Nucleus accumbens (tissue), 56 donors: ENCODE measurements around the gene LRIG2.
A peak's percentile ranks its signal among the peaks of the same experiment; 100 is the strongest.
"Not testable (repeated sequence)": the region's sequence is repeated elsewhere in the genome, so short reads cannot be mapped to it uniquely, and the experiment has no call there.

ENCODE experiments used
- DNase-seq, 56 donors: peaks; one replicate each; lab custom pipeline; 2025; lab: John Stamatoyannopoulos, UW

The LRIG2 gene

GRCh38 chr1:113123737-113124136, 50.7 kb downstream of the LRIG2 start:
- no peak for DNase-seq

DNA sequence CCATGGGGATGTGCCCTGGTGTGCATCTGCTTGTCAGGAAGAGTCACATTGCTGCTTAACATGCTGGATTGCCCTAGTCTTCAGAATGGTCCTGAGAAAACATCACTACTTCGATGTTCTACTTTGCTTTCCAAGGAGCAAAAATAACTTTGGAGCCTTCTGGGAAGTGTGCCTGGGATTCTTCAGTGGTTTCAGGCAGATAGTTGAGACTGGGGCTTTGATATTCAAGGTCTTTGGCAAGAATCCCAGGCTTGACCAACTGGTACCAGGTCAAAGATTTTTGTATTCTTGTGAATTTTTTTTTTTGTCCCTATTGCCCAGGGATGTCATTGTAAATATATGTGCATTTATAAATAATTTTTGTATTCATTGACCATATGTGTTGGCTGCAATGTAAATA, 51.4 kb downstream of the LRIG2 start:
- DNase-seq = no peak

GRCh38 chr1:113125517-113125916, 52.5 kb downstream of the LRIG2 start:
- DNase-seq = no peak

DNA sequence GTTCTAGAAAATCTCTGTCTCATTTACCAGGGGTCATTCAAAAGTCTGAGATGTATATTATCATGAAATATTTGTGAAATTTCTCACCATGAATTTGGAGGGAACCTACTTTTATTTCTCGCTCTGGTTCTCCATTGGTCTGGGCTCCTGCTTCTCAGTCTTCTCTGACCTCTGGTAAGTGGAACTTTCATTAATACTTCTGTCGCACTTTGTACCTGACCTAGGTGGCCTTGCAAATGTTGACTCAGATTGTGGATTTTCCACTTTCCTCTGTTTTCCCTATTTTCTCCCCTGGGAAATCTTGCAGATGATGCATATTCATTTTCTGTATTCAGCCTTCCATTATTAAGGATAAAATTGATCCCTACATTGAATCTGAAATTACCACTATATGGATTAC, 53.2 kb downstream of the LRIG2 start:
- DNase-seq = no peak

DNA sequence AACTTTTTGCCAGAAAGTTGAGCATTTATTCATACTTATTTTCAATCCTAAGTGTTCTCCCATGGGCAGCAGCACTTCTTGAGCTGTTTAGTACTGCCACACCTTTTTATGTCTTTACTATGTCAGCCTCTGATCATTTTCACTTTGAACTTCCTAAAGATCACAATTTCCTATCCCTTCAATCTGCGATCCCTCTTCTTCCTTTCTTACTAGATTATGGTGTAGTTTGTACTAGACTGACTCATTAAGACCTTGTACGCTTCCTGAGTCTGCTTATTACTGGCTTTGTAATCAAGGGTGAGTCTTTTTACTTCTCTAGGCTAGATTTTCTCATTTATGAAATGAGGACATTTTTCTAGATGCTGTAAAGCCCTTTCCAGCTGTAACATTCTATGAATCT, 55.1 kb downstream of the LRIG2 start:
- no peak for DNase-seq

GRCh38 chr1:113129529-113130185, 56.7 kb downstream of the LRIG2 start:
- DNase-seq = no peak

DNA sequence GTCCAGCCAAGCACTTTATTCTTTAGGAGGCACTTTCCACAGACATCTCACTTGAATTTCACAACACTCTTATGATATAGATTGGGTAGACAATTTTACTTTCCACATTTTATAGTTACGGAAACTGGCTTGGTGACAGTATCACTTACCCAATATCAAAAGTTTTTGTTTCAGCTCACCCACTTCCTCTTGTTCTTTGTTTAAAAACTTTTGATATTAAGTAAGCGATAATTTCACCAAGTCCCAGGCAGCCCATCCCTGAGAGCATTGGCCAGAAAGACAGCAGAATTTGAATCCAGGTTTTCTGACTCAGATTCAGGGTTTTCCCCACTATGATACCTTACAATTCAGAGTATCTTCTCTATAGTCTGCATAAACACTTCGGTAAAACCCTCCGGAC, 60.0 kb downstream of the LRIG2 start:
- DNase-seq = no peak

- DNase-seq = no peak
Observed at GRCh38 chr1:113133759-113134158, 60.8 kb downstream of the LRIG2 start.

DNA sequence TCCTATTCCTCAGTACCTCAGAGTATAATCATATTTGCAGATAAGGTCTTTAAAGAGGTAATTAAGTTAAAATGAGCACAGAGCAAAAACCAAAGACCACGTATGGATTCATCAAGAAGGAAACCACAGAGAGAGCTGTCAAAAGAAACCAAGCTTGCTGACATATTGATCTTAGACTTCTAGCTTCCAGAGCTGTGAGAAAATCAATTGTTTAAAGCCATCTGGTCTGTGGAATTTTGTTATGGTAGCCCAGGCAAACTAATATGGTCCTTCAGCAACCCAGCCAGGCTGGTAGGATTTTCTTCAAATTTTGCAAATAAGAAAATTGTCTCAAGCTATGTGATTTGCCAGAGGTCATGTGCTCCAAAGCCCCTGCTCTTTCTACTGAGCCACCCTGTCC, 62.5 kb downstream of the LRIG2 start:
- no peak for DNase-seq

DNA sequence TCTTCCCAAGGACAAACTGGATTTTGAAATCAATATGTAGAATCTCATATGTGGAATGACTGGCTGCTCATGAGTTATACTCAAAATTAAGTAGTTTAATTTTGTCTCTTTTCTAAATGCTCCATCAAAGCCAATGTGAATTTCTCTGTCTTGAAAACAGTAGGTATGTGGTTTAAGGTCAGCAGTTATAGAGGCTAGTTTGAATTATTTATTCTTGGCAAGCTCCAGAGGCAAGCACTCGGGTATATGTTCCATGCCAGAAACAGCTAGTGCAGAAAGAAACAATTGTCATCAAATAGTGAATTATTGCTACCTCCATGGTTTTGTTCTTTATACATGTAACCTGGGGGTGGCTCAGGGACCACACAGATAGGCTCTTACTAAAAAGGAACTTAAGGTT, 63.5 kb downstream of the LRIG2 start:
- DNase-seq = no peak

DNA sequence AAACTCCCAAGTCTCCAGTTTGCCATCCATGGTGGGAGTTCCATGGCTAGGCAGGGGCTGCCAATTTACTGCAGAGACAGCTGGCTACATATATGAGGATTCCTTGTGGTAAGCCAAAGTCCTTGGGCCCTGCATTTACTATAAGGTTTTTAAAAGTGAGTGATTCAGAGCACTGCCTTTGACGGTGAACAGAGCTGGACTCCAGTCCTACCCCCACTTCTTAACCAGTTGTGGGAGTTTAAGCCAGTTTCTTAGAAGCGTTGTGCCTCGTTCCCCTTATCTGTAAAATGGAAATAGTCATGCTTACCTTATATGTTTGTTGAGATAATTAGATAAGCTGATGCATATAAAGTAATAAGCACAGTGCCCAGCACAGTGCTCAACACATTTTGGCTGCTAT, 64.6 kb downstream of the LRIG2 start:
- DNase-seq = no peak

DNA sequence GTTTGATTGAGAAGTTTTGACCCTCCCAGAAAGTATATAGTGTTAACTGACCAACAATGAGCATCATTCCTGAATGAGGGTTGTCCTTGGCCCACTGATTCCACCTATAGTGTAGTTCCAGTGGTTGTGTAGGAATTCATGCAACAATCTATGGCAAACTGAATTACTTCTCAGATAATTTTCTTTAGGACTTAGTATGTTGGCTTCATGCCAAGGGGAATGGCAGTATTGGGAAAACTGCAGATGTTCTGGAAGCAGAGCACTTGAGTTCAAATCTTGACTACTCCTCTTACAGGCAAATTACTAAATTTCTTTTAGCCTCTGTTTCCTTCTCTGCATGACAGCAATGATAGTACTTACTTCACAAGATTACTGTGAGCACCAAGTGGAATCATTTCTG, 65.8 kb downstream of the LRIG2 start:
- no peak for DNase-seq

GRCh38 chr1:113140176-113140575, 67.2 kb downstream of the LRIG2 start:
- DNase-seq = no peak

DNA sequence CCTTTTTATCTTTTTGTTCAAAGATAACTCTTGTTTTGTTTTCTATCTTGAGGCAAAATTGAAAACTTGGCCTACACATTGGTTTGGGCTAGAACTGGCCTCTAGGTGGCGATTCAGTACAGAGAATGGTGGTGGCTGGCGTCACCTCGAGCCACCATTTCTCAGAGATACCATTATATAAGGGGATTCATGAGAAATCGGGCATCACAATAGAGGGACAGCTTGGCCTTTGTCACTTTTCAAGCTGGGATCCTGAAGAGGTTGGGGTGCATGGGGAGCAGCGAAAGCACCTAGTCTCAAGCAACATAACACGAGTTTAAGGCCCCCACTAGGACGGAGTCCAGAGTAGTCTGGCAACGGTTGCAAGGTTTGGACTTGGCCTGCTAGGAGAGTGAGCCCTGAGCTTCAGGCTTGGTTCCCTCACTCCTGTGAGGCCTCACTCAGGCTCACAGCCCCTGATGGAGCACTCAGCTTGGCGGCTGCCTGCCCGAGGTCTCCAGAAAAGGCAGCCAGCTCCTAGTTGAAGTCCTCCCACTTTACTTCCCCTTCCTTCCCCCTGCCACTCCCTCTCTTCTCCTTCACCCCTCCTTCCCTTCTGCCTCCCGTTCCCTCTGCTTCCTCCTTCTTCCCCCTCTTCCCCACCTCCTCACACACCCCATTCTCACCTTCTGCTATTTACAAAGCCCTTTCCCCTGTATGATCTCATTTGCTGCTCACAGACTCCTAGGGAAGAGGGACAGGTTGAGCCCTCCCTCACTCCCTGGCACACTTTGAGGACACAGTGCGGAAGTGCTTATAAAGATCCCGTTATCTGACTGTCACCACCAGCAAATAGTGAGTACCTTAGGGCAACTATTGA, 67.8 kb downstream of the LRIG2 start:
- peak in 49 of 56 donors; percentile 2 to 80 (median 42) for DNase-seq

DNA sequence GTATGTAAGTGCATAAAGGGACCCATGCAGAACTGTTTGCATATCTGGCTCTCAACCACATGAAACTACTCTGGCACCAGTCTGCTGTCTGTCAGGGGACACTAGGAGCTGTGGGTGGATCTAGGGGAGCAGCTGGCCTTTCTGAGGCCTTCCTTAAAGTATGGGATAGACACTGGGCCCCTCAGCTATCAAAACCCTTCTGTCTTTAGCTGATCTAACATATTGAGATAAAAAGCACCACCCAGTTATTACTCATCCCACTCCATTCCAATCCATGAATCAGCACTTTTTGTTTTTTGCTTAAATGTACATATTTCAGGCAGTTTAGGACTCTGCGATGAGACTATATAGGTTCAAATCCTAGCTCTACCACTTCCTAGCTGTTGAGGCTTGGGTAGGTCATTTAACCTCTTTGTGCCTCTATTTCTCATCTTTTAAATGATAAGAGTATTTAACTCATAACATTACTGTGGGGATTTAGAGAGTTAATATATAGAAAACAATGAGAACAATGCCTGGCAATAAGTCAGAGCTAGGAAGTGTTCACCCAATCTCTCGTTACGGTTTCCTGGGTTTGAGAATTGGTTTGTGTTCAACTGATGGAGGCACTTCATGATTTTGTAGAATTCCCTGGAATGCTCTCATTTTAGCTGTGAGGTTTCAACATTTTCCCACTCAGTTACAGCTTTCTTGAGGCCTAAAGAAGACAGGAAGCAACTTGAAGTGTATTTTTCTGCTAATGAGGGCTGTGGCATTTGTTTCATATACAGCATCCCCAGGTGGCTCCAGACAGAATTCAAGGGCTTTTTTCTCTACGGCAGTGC, 68.9 kb downstream of the LRIG2 start:
- DNase-seq = no peak

GRCh38 chr1:113142791-113143190, 69.8 kb downstream of the LRIG2 start:
- DNase-seq = no peak

DNA sequence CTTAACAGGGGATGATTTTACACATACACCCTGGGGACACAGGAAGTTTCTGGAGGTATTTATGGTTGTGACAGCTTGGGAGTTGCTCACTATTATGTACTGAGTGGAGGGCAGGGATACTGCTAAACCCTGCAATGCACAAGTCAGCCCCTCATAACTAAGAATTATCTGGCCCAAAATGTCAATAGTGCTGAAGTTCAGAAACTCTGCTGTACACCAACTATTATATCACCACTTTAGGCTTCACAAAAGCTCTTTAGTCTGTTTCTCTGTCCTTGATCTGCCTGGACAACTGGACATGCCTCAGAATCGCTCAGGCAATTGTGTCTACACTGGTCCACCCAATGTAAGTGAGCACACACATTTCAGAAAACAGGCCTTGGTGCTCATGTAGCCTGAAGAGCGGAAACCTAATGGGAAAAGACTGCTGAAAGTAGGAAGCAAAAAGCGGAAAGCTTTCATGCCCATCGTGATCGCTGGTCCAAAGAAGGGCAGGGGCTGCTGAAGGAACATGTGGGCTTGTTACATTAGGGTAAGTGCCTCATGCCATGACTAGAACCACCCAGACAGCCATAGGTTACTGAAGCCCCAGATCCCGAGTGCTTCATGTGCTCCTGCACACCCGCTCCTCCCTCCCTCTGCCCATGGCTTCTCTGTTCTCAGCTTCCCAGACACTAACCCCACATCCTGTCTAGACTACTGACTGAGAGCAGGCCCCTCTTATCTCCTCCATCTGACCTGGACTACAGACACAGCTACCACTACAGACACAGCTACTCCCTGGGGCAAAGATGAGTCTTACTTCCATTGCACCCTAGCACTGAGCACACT, 73.5 kb downstream of the LRIG2 start:
- no peak for DNase-seq

GRCh38 chr1:113147073-113147625, 74.2 kb downstream of the LRIG2 start:
- no peak for DNase-seq

DNA sequence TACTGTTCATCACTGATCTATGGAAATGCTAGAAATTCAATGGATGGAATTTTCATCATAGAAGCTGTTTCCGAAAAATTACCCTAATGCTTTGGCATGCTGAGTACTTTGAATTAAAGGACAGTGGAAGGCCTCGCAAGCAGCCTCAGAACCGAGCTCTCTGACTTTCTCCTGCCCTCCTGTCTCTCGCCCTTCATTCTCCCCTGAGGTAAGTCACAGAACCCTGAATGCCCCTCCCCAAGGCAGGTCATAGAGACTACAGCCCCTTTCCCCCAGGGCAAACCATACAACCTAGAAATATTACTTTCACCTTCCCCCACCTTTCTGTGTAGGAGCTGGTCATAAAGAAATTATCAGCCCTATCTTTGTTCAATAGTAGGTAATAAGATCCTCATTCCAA, 74.8 kb downstream of the LRIG2 start:
- DNase-seq = no peak

DNA sequence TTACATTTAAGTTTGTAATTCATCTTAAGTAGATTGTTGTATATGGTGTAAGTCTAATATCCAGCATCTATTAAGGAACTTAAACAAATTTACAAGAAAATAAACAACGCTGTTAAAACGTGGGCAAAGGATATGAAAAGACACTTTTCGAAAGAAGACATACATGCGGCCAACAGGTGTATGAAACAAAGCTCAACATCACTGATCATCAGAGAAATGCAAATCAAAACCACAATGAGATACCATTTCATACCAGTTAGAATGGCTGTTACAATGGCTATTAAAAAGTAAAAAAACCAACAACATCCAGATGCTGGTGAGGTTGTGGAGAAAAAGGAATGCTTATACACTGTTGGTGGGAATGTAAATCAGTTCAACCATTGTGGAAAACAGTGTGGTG, 77.5 kb downstream of the LRIG2 start:
- not testable (repeated sequence) for DNase-seq
